ENCODE results near the gene PRRT4. TPM values are rescaled to one million over a fixed set of nuclear protein-coding genes. Genes with fewer than 3 reads are reported as not detected.
A peak's percentile ranks its signal among the peaks of the same experiment; 100 is the strongest.

PRRT4 gene
- total and polyA plus RNA-seq, 4 donors: 0.12 to 1.3 (median 0.59) TPM

GRCh38 chr7:128399991-128400390 is 38.5 kb upstream of the PRRT4 start:
- TF ChIP-seq, protein P1, sequence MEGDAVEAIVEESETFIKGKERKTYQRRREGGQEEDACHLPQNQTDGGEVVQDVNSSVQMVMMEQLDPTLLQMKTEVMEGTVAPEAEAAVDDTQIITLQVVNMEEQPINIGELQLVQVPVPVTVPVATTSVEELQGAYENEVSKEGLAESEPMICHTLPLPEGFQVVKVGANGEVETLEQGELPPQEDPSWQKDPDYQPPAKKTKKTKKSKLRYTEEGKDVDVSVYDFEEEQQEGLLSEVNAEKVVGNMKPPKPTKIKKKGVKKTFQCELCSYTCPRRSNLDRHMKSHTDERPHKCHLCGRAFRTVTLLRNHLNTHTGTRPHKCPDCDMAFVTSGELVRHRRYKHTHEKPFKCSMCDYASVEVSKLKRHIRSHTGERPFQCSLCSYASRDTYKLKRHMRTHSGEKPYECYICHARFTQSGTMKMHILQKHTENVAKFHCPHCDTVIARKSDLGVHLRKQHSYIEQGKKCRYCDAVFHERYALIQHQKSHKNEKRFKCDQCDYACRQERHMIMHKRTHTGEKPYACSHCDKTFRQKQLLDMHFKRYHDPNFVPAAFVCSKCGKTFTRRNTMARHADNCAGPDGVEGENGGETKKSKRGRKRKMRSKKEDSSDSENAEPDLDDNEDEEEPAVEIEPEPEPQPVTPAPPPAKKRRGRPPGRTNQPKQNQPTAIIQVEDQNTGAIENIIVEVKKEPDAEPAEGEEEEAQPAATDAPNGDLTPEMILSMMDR (IDR thresholded peaks at IDR 0.05; ENCODE audit: control extremely low read depth, extremely low read depth): no peak
- WGBS, 2 donors: 95 to 98% methylated on average over 7 of the region's 7 CpGs
- H3K36me3 ChIP-seq (ENCODE audit: control insufficient read depth in 4 of 4, insufficient read depth in 4 of 4, low read length in 4 of 4): peaks cover 0 to 48% (median 34%) of the 10 kb centered on the region in 4 donors
- no peak overlapping the region for H3K4me3 ChIP-seq
- no peaks in the 10 kb centered on the region for H3K9me3 ChIP-seq (ENCODE audit: control insufficient read depth in 4 of 4, insufficient read depth in 3 of 4, low read length in 3 of 4)
- peaks cover 0 to 15% (median 11%) of the 10 kb centered on the region in 5 donors for H3K4me1 ChIP-seq (ENCODE audit: control insufficient read depth in 5 of 5, insufficient read depth in 5 of 5, low read length in 5 of 5)
- H3K27ac ChIP-seq (ENCODE audit: low read depth in 1 of 2, low read length in 1 of 2): no peak overlapping the region
- no peak for ATAC-seq (ENCODE audit: insufficient read depth, low FRiP score)
- H3K27me3 ChIP-seq (ENCODE audit: control insufficient read depth in 3 of 3, insufficient read depth in 3 of 3, low read length in 2 of 3): no peaks in the 10 kb centered on the region
- no peak for DNase-seq
- no peak overlapping the region for H3K9ac ChIP-seq (ENCODE audit: insufficient read depth in 1 of 2, low read length in 2 of 2)

DNA sequence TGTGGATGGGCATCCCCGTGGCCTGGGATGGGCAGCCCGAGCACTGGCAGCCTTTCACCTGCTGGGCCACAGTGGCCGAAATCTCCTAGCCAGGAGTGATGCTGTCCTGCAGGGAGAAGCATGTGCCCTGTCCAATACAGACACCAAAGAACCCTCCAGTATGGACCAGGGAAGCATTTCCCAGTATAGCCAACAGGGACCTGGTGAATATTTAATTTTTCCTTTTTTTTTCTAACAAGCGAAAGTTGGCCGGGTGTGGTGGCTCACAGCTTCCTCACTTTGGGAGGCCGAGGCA is 37.3 kb upstream of the PRRT4 start:
- TF ChIP-seq, protein P1 (IDR thresholded peaks at IDR 0.05; ENCODE audit: control extremely low read depth, extremely low read depth): no peak
- Histone ChIP-seq H3K27me3 (ENCODE audit: control insufficient read depth in 3 of 3, insufficient read depth in 3 of 3, low read length in 2 of 3) (no peaks in the 10 kb centered on the region), H3K9ac (ENCODE audit: insufficient read depth in 1 of 2, low read length in 2 of 2) (no peak overlapping the region), H3K4me3 (no peak overlapping the region), H3K36me3 (ENCODE audit: control insufficient read depth in 4 of 4, insufficient read depth in 4 of 4, low read length in 4 of 4) (peaks cover 0 to 60% (median 37%) of the 10 kb centered on the region in 4 donors), H3K27ac (ENCODE audit: low read depth in 1 of 2, low read length in 1 of 2) (no peak overlapping the region), H3K9me3 (ENCODE audit: control insufficient read depth in 4 of 4, insufficient read depth in 3 of 4, low read length in 3 of 4) (no peaks in the 10 kb centered on the region), H3K4me1 (ENCODE audit: control insufficient read depth in 5 of 5, insufficient read depth in 5 of 5, low read length in 5 of 5) (peaks cover 0 to 5% (median 0%) of the 10 kb centered on the region in 5 donors)
- ATAC-seq (ENCODE audit: insufficient read depth, low FRiP score) (no peak), DNase-seq (no peak)
- 65 to 79% methylated on average over 6 of the region's 6 CpGs for WGBS, 2 donors

- peaks cover 0 to 65% (median 37%) of the 10 kb centered on the region in 4 donors for H3K36me3 ChIP-seq (ENCODE audit: control insufficient read depth in 4 of 4, insufficient read depth in 4 of 4, low read length in 4 of 4)
- no peak overlapping the region for H3K27ac ChIP-seq (ENCODE audit: low read depth in 1 of 2, low read length in 1 of 2)
- no peaks in the 10 kb centered on the region for H3K9me3 ChIP-seq (ENCODE audit: control insufficient read depth in 4 of 4, insufficient read depth in 3 of 4, low read length in 3 of 4)
- no peak overlapping the region for H3K9ac ChIP-seq (ENCODE audit: insufficient read depth in 1 of 2, low read length in 2 of 2)
- 79 to 81% methylated on average over 16 of the region's 16 CpGs for WGBS, 2 donors
- no peak overlapping the region for H3K4me3 ChIP-seq
- no peaks in the 10 kb centered on the region for H3K27me3 ChIP-seq (ENCODE audit: control insufficient read depth in 3 of 3, insufficient read depth in 3 of 3, low read length in 2 of 3)
- TF ChIP-seq, protein P1 (IDR thresholded peaks at IDR 0.05; ENCODE audit: control extremely low read depth, extremely low read depth): peak; percentile 75
- ATAC-seq (ENCODE audit: insufficient read depth, low FRiP score): peak; percentile 73
- peaks cover 0 to 5% (median 0%) of the 10 kb centered on the region in 5 donors for H3K4me1 ChIP-seq (ENCODE audit: control insufficient read depth in 5 of 5, insufficient read depth in 5 of 5, low read length in 5 of 5)
- peak; percentile 54 to 63 (median 55) for DNase-seq
Observed at GRCh38 chr7:128398016-128398840, 36.7 kb upstream of the PRRT4 start.

All from lung (tissue), 12 donors.